GM12878 (cell line): ENCODE results near the gene PRKAG2. TPM values are rescaled to one million over a fixed set of nuclear protein-coding genes. Genes with fewer than 3 reads are reported as not detected.

ENCODE experiments used
- ATAC-seq: fragments of 200-7000 bp; cut with Tn5 transposase; 3 replicates; pipeline ENCODE4 v1.9.1; 2020; ENCODE audit warnings: mild to moderate bottlenecking, moderate library complexity
- BruUV-seq: library from RNA; stranded (reverse); fragments of 400-500 nt; replicated peaks from 2 replicates; lab custom pipeline; 2021; lab: Mats Ljungman, UMichigan
- CTCF ChIA-PET: fragments of 300-600 bp; sonication (Branson Sonifier 250); formaldehyde crosslinking; extraction: SDS; loops from one replicate; lab custom pipeline; 2021; ENCODE audit warnings: inconsistent platforms; lab: Yijun Ruan, JAX
- POLR2A ChIA-PET: fragments of 350-600 bp; formaldehyde crosslinking; extraction: SDS; loops from one replicate; lab custom pipeline; 2021; ENCODE audit warnings: inconsistent platforms; lab: Charles Lee
- RAD21 ChIA-PET: fragments of 300-600 bp; sonication (Branson Sonifier 250); formaldehyde crosslinking; loops from one replicate; lab custom pipeline; 2023; ENCODE audit warnings: antibody characterized with exemption; ENCODE audit not compliant: unreplicated experiment; lab: Charles Lee
- SMC1A ChIA-PET: fragments of 300-600 bp; sonication (Branson Sonifier 250); formaldehyde crosslinking; loops from one replicate; lab custom pipeline; 2023; ENCODE audit not compliant: unreplicated experiment, uncharacterized antibody; lab: Charles Lee
- DNase-seq: peaks from one replicate; pipeline ENCODE4 v3.0.0-alpha.2; 2011; ENCODE audit warnings: low read depth, low spot score
- FAIRE-seq: peaks from 3 replicates; lab custom pipeline; 2011; peaks lifted over from hg19 to GRCh38; lab: Jason Lieb, UNC
- H2AFZ ChIP-seq: 2 replicates; pipeline ENCODE4 v1.6.0; 2011; ENCODE audit warnings: low read depth, low read length, control low read depth; ENCODE audit not compliant: control insufficient read depth
- H3K27ac ChIP-seq: 2 replicates; pipeline ENCODE4 v1.5.1; 2011; ENCODE audit warnings: control low read depth; ENCODE audit not compliant: control insufficient read depth, insufficient read depth
- H3K27me3 ChIP-seq, 2 experiments: replicated peaks in 1 of 2; 2 replicates each; pipeline versions ENCODE4 v1.6.0 to v1.6.1; 2011; ENCODE audit warnings: low read length in 1 of 2; ENCODE audit not compliant: control insufficient read depth in 2 of 2, insufficient read depth in 2 of 2
- H3K36me3 ChIP-seq, 2 experiments: 2 replicates each; pipeline ENCODE4 v1.5.1; 2011; ENCODE audit warnings: low read length in 1 of 2; ENCODE audit not compliant: control insufficient read depth in 2 of 2, insufficient read depth in 2 of 2
- H3K4me1 ChIP-seq: 2 replicates; pipeline ENCODE4 v1.6.1; 2011; ENCODE audit warnings: mild to moderate bottlenecking, low read length, moderate library complexity, mixed read lengths; ENCODE audit not compliant: control insufficient read depth, insufficient read depth
- H3K4me2 ChIP-seq: 2 replicates; pipeline ENCODE4 v1.6.0; 2011; ENCODE audit warnings: control low read depth; ENCODE audit not compliant: control insufficient read depth, insufficient read depth
- H3K4me3 ChIP-seq: fragments of 200-600 bp; sonication (generic); 2 replicates; pipeline ENCODE4 v1.5.1; 2016
- H3K79me2 ChIP-seq: 2 replicates; pipeline ENCODE4 v1.6.0; 2011; ENCODE audit warnings: low read length; ENCODE audit not compliant: control insufficient read depth, insufficient read depth
- H3K9ac ChIP-seq: 2 replicates; pipeline ENCODE4 v1.8.0; 2011; ENCODE audit warnings: low read length, control low read depth, mixed read lengths; ENCODE audit not compliant: control insufficient read depth, insufficient read depth
- H3K9me3 ChIP-seq: replicated peaks from 3 replicates; pipeline ENCODE4 v1.5.1; 2011; ENCODE audit warnings: mild to moderate bottlenecking, low read length; ENCODE audit not compliant: control insufficient read depth, insufficient read depth
- H4K20me1 ChIP-seq: 2 replicates; pipeline ENCODE4 v1.6.0; 2011; ENCODE audit not compliant: control insufficient read depth, insufficient read depth
- ETV6 ChIP-seq, 2 experiments: fragments of 450-650 bp in 1 of 2; IDR thresholded peaks in 1 of 2; conservative IDR thresholded peaks in 1 of 2; 2 replicates each; pipeline ENCODE4 v1.6.1; 2014; ENCODE audit warnings: antibody characterized with exemption in 1 of 2, borderline replicate concordance in 1 of 2, low read depth in 1 of 2, mild to moderate bottlenecking in 1 of 2, moderate library complexity in 1 of 2
- FOXM1 ChIP-seq: IDR thresholded peaks from 2 replicates; pipeline ENCODE4 v1.6.1; 2012; ENCODE audit warnings: low read depth, mild to moderate bottlenecking, inconsistent platforms, low read length, moderate library complexity
- IKZF2 ChIP-seq, 2 experiments: fragments of 450-650 bp; IDR thresholded peaks; 2 replicates each; pipeline ENCODE4 v1.6.1; 2017; ENCODE audit warnings: mild to moderate bottlenecking in 2 of 2, moderate library complexity in 2 of 2
- NR2C1 ChIP-seq: fragments of 450-650 bp; IDR thresholded peaks from 2 replicates; pipeline ENCODE4 v1.6.1; 2017; ENCODE audit warnings: antibody characterized with exemption, mild to moderate bottlenecking, moderate library complexity
- PBX3 ChIP-seq: IDR thresholded peaks from 2 replicates; pipeline ENCODE4 v1.6.1; 2011; ENCODE audit warnings: mild to moderate bottlenecking, low read depth, low read length, moderate library complexity; ENCODE audit not compliant: insufficient replicate concordance
- REST ChIP-seq: IDR thresholded peaks from 2 replicates; pipeline ENCODE4 v1.6.1; 2012; ENCODE audit warnings: mild to moderate bottlenecking, low read depth, low read length
- STAT3 ChIP-seq: IDR thresholded peaks from 2 replicates; pipeline ENCODE4 v1.6.1; 2011; ENCODE audit warnings: low read depth, low read length, improper control_type of control experiment
- TBL1XR1 ChIP-seq: IDR thresholded peaks from 2 replicates; pipeline ENCODE4 v1.6.1; 2012; ENCODE audit warnings: low read depth, low read length, improper control_type of control experiment
- ZBED1 ChIP-seq: IDR thresholded peaks from 2 replicates; pipeline ENCODE4 v1.6.1; 2016; ENCODE audit warnings: borderline replicate concordance
- ZBTB40 ChIP-seq: fragments of 450-650 bp; IDR thresholded peaks from 2 replicates; pipeline ENCODE4 v1.6.1; 2016; ENCODE audit warnings: mild to moderate bottlenecking, moderate library complexity, borderline replicate concordance
- WGBS: methylation state at CpG from one replicate; pipeline ENCODE4 v1.1.6; 2016; ENCODE audit warnings: low lambda C conversion rate; ENCODE audit not compliant: insufficient replicate concordance, insufficient coverage; ENCODE audit errors: missing lambda C conversion rate; 5-methylcytosine and 5-hydroxymethylcytosine counted together
- in situ Hi-C: fragments of 300-500 bp; cut with MboI; formaldehyde crosslinking; loops from 9 replicates; pipeline ENCODE4 v1.14.3; 2018; ENCODE audit warnings: mixed read lengths
- intact Hi-C: fragments of 100-400 bp; cut with micrococcal nuclease; formaldehyde crosslinking; loops from one replicate; pipeline ENCODE4 v1.14.2; 2022; ENCODE audit not compliant: unreplicated experiment
- polyA plus RNA-seq, 11 experiments: library from polyadenylated mRNA; depleted of rRNA in 4 of 11; unstranded in 6 of 11; stranded (reverse) in 5 of 11; fragments of >200 nt; fragmentation: Nextera tagmentation in 4 of 11; fragmentation: Illumina TruSeq in 1 of 11; extraction: Ambion mirVana in 4 of 11; extraction: Trizol in 1 of 11; gene quantifications; 1 replicate in 1 of 11; 2 replicates in 10 of 11; pipeline versions ENCODE4 v1.2.1 to v1.2.3, GENCODE V29; 2011 to 2016; ENCODE audit warnings: inconsistent platforms in 2 of 11, missing spikeins in 2 of 11, low read depth in 1 of 11
- total RNA-seq, 4 experiments: library from RNA; depleted of rRNA in 3 of 4; stranded (reverse); fragments of >200 nt in 3 of 4; fragmentation: Illumina TruSeq in 1 of 4; extraction: Trizol in 1 of 4; gene quantifications; 2 replicates each; pipeline versions ENCODE4 v1.2.1 to v1.2.3, GENCODE V29; 2013 to 2021

Gene PRKAG2
- total and polyA plus RNA-seq, 10 of the 15 experiments (the other 5 are each of a cell fraction or from before 2014, with no cell fraction given): 3.4 to 8.9 (median 6.8) TPM

- TF ChIP-seq REST: no peak
Observed at GRCh38 chr7:151550656-151551286, 326.1 kb downstream of the PRKAG2 start (continued).

- no TSS peak for BruUV-seq
- H3K4me1 ChIP-seq: no peaks in the 10 kb centered on the region
- H2AFZ ChIP-seq: no peak overlapping the region
- RAD21 ChIA-PET: no interaction called here
- no peak overlapping the region for H3K9ac ChIP-seq
- SMC1A ChIA-PET: no interaction called here
- no peak overlapping the region for H3K4me2 ChIP-seq
- no peaks in the 10 kb centered on the region for H3K79me2 ChIP-seq
- no peaks in the 10 kb centered on the region for H4K20me1 ChIP-seq
- H3K36me3 ChIP-seq: no peaks in the 10 kb centered on the region
- CTCF ChIA-PET: no interaction called here
- FAIRE-seq (no peak), ATAC-seq (no peak), DNase-seq (no peak)
- H3K9me3 ChIP-seq: no peaks in the 10 kb centered on the region
- 52% methylated on average over 6 of the region's 6 CpGs for WGBS
- no peak overlapping the region for H3K27ac ChIP-seq
- H3K4me3 ChIP-seq: no peak overlapping the region
- intact Hi-C loops: no loop called here
- in situ Hi-C loops: no loop called here
- no peaks in the 10 kb centered on the region for H3K27me3 ChIP-seq
- POLR2A ChIA-PET: interaction anchor here (0.7 kb wide), 1 partner anchor 83 kb away, joined by 3 read pairs; no protein-coding TSS in a partner anchor
- TF ChIP-seq NR2C1 (no peak), ZBTB40 (no peak), ETV6 (conservative IDR thresholded peaks at IDR 0.05 in 1 of 2, IDR thresholded peaks at IDR 0.05 in 1 of 2; ENCODE audit: borderline replicate concordance in 1 of 2, low read depth in 1 of 2) (no peak), STAT3 (no peak), FOXM1 (no peak), ZBED1 (no peak), PBX3 (no peak), TBL1XR1 (no peak), IKZF2 (IDR thresholded peaks at IDR 0.05) (no peak)
Observed at GRCh38 chr7:151549644-151550043, 327.3 kb downstream of the PRKAG2 start.
